ENCODE measurements around the gene ALDH3A2. TPM values are rescaled to one million over a fixed set of nuclear protein-coding genes. Genes with fewer than 3 reads are reported as not detected.

Gene ALDH3A2
- total RNA-seq, 1 donor from 2014 or later = 115 TPM

DNA sequence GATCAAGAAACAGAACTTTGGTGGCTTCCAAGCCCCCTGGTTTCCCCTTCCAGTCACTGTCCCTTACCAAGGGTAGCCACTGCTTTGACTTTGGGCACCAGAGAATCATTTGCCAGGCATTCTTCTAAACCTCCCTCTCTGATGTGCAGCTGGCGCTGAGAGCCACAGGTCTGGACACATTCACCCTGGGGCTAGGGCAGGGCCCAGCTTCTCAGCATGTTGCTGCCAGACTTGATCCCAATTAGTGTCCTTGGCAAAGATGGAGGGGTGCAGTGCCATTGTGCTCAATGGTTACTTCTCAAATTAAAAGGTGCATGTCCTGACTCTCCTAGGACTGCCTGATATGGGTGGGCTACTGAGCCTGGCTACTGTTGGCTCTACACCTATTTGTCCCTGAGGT, 75.4 kb downstream of the ALDH3A2 start:
- Histone ChIP-seq H3K4me1 (peaks cover 59% of the 10 kb centered on the region), H3K36me3 (no peaks in the 10 kb centered on the region), H3K27me3 (ENCODE audit: low read depth) (no peaks in the 10 kb centered on the region), H3K27ac (peak overlapping the region; percentile 85), H3K9me3 (no peaks in the 10 kb centered on the region), H3K4me3 (peak overlapping the region; percentile 52)
- ATAC-seq = no peak
- intact Hi-C loops (cut with DNase I) = no loop called here
- DNase-seq = no peak
- TF ChIP-seq, protein P1, sequence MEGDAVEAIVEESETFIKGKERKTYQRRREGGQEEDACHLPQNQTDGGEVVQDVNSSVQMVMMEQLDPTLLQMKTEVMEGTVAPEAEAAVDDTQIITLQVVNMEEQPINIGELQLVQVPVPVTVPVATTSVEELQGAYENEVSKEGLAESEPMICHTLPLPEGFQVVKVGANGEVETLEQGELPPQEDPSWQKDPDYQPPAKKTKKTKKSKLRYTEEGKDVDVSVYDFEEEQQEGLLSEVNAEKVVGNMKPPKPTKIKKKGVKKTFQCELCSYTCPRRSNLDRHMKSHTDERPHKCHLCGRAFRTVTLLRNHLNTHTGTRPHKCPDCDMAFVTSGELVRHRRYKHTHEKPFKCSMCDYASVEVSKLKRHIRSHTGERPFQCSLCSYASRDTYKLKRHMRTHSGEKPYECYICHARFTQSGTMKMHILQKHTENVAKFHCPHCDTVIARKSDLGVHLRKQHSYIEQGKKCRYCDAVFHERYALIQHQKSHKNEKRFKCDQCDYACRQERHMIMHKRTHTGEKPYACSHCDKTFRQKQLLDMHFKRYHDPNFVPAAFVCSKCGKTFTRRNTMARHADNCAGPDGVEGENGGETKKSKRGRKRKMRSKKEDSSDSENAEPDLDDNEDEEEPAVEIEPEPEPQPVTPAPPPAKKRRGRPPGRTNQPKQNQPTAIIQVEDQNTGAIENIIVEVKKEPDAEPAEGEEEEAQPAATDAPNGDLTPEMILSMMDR (IDR thresholded peaks at IDR 0.05) = no peak

DNA sequence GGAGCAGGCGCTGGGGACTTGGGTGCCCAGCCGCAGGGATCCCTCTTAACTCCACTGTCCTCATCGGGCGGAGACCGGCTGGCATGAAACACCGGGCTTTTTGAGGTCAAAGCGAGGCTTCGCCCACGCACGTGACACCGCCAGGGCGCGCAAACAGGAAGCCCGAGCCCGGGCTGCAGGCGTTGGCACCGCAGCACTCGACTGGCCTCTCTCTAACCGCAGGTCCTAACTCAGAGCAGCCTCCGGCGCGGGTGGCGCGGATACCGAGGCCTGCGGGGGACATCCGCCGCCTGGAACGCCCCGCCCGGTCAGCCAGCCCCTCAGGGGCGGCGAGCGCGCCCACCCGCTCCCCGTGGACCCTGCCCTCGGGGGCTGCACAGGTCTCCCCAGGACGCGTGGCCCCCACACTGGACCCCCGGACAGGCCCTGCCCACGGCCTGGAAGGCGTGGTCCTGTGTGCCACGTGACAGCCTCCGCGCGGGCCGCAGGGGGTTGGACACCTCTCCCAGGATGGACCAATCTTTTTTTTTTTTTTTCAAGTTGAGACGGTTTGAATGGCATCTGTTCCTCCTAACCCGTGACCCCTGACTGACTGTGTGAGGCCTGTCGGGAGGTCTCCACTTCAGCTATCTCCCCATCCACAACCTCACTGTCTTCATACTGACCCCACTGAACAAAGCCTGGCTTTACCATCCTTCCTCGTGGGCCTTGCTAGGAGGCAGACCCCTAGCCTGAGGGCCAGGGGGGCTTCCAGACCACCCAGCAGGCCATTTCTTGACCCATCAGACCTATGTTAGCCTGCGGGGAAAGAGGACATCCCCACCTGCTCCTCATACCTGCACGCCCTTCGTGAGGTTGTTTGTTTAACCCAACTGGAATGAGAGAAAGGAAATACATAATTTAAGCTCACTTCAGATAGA, 76.2 kb downstream of the ALDH3A2 start:
- intact Hi-C loops (cut with DNase I) = no loop called here
- TF ChIP-seq, protein P1 (IDR thresholded peaks at IDR 0.05) = no peak
- ATAC-seq (peak; percentile 73 to 84), DNase-seq (peak; percentile 92)
- Histone ChIP-seq H3K9me3 (no peaks in the 10 kb centered on the region), H3K27me3 (ENCODE audit: low read depth) (no peaks in the 10 kb centered on the region), H3K4me3 (peak overlapping the region; percentile 52), H3K36me3 (no peaks in the 10 kb centered on the region), H3K4me1 (peaks cover 65% of the 10 kb centered on the region), H3K27ac (peak overlapping the region; percentile 85)

DNA sequence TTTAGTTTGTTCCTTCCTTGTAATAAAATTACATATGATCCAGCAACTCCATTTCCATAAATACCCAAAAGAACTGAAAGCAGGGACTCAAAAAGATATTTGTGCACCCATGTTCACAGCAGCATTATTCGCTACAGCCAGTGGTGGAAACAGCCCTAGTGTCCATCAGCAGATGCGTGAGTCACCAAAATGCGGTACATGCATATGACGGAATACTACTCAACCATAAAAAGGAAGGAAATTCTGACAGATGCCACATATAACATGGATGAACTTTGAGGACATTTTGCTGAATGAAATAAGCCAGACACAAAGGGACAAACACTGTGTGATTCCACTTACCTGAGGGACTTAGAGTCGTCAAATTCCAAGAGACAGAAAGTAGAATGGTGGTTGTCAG, 76.9 kb downstream of the ALDH3A2 start:
- no peaks in the 10 kb centered on the region for H3K27me3 ChIP-seq (ENCODE audit: low read depth)
- ATAC-seq (no peak), DNase-seq (no peak)
- peaks cover 64% of the 10 kb centered on the region for H3K4me1 ChIP-seq
- H3K36me3 ChIP-seq = no peaks in the 10 kb centered on the region
- peak overlapping the region; percentile 85 for H3K27ac ChIP-seq
- intact Hi-C loops (cut with DNase I) = no loop called here
- H3K9me3 ChIP-seq = no peaks in the 10 kb centered on the region
- H3K4me3 ChIP-seq = no peak overlapping the region
- TF ChIP-seq, protein P1 (IDR thresholded peaks at IDR 0.05) = no peak

DNA sequence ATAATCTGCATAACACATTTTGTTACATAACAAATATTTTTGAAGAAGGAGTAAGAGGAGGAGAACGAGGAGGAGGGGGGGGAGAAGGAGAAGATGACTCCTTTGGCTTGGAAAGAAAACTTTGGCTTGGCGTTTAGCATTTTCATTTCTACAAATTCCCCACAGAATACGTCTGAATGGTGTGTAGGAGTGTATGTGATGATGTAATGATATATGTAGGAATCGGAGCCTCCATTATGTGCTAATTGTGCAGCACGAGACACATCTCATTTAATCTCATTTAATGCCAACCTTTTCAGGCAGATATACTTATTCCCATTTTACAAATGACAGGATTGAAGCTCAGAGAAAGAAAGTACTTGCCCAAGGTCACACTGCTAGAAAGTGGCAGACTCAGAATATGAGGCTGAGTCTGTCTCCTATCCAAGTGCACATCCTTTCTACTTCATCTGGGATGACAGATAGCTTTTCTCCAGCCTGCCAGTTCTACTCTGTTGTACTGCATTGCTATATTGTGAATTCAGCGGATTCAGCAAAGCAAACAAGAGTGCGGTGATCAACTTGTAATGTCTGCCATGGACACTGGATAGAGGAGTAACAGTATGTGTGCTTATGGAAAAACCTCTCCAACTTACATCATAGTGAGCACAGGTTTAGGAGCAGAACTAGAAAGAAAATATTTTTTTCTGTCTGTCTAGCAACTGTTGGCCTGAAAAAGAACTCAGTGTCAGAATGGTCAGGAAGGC, 78.3 kb downstream of the ALDH3A2 start:
- Histone ChIP-seq H3K4me1 (peaks cover 66% of the 10 kb centered on the region), H3K4me3 (no peak overlapping the region), H3K9me3 (no peaks in the 10 kb centered on the region), H3K27me3 (ENCODE audit: low read depth) (no peaks in the 10 kb centered on the region), H3K27ac (peak overlapping the region; percentile 82), H3K36me3 (no peaks in the 10 kb centered on the region)
- TF ChIP-seq, protein P1 (IDR thresholded peaks at IDR 0.05) = no peak
- intact Hi-C loops (cut with DNase I) = no loop called here
- ATAC-seq (no peak), DNase-seq (no peak)

Other genes with a start within 250 kb of the ALDH3A2 start
- 1.8 TPM for gene RNF112, start 237.5 kb upstream of the ALDH3A2 start, total RNA-seq
- gene SLC47A1, start 114.9 kb upstream of the ALDH3A2 start, total RNA-seq = 18.6 TPM
- not detected for gene SLC47A2, start 67.8 kb downstream of the ALDH3A2 start, total RNA-seq
- 6.7 TPM for gene ALDH3A1, start 99.5 kb downstream of the ALDH3A2 start, total RNA-seq
- gene ULK2, start 219.2 kb downstream of the ALDH3A2 start, total RNA-seq = 20.1 TPM